SHP77 treated with DMSO at 0.1 percent for 48 hours (cell line): ENCODE measurements around the gene FBXW8.

ENCODE experiments used
- DNase-seq: peaks from one replicate; lab custom pipeline; 2025; lab: John Stamatoyannopoulos, UW

FBXW8 gene

DNA sequence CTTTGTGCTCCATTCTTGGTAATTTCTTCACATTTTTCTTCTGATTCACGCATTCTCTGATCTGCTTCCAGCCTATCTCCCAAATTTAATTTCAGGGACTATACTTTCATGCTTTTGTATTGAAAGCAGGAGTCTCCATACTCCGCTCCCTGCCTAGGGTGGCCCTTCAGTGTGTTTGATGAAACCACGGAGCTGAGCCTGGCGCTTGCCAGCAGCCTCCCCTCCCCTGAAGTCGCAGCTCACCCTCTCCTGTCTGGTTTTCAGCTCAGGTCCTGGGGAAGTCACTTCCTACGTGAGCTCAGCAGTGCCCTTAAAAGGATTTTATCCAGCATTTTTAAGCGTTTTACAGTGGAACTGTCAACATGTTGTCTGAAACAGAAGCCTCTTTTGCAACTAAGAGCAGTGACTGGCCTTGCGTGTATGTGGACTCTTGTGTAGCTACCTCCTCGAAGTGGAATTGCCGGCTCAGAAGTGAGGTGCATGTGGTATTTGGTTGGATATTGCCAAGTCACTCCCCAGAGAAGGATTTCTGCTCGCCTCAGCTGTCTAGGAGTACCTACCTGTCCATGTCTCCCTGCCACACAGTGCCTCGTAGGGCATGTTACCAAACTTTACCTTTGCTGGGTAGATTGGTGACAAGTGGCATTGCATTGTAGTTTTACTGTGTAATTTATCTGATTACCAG, 109.9 kb downstream of the FBXW8 start:
- DNase-seq: no peak

DNA sequence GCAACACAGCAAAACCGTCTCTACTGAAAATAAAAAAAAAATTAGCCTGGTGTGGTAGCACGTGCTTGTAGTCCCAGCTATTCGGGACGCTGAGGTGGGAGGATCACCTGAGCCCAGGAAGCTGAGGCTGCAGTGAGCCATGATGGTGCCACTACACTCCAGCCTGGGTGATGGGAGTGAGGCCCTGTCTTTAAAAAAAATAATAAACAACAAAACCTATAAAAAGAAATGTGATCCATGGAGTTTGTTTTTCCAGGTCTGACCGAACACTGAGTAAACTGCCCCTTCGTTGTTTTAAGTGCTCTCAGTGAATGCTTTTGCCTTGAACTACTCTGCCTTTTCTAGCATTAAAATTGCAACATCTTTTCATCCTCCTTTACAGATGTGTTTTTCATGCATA, 111.7 kb downstream of the FBXW8 start:
- DNase-seq: no peak

DNA sequence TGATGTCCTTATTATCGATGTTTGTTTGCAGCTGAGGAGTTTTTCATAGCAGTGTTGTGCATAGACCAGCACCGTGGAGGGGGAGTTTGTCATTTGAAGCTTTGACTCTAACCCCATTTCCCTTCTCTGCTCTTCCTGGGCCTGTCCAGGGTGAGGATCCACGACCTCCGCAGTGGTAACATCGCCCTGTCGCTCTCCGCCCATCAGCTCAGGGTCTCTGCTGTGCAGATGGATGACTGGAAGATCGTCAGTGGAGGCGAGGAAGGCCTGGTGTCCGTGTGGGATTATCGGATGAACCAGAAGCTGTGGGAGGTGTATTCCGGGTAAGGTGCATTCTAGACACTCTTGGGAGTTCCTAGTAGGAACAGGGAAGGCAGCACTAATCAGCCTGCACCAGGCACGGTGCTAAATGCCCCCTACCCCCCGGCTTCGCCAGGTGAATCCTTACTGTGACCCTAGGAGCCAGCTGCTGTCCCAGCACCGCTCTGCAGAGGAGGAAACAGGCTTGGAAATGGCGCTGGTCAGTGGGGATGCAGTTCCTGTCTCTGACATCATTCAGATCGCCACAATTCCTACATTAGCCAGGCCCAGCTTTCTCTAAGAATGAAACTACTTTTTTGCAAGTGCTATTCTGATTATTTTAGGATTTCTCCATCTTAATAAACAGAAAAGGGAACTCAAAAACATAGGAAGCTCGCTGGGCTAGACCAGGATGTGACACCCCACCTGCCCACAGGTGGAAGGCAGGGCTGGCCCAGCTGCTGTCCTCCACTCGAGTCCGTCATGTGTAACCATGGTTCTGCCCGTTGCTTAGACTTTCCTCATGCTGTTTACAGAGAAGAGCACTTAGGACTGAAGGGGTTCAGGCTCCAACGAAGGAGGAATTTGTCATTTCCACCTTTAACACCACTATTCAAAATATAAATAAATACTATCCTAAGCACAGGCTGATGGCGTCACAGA, 113.5 kb downstream of the FBXW8 start:
- no peak for DNase-seq

DNA sequence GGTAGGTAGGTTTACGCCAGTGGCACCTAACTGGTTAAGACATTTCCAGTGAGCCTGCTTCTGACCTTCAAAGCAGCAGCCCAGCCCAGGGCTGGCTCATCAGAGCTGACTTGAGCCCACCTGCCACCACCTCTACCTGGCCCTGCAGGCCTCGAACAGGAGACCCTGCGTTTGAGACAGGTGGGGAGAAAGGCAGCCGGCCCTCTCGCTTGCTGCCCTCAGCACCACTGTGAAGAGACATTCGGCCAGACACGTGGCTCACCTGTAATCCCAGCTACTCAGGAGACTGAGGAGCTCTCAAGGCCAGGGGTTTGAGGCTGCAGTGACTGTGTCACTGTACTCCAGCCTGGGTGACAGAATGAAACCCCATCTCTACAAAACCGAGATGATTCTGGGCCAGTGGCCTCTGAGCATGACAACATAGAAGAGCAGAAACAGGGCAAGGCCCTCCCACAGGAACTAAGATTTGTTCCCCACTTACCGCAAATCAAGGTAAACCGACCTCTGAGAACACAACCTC, 114.3 kb downstream of the FBXW8 start:
- no peak for DNase-seq

DNA sequence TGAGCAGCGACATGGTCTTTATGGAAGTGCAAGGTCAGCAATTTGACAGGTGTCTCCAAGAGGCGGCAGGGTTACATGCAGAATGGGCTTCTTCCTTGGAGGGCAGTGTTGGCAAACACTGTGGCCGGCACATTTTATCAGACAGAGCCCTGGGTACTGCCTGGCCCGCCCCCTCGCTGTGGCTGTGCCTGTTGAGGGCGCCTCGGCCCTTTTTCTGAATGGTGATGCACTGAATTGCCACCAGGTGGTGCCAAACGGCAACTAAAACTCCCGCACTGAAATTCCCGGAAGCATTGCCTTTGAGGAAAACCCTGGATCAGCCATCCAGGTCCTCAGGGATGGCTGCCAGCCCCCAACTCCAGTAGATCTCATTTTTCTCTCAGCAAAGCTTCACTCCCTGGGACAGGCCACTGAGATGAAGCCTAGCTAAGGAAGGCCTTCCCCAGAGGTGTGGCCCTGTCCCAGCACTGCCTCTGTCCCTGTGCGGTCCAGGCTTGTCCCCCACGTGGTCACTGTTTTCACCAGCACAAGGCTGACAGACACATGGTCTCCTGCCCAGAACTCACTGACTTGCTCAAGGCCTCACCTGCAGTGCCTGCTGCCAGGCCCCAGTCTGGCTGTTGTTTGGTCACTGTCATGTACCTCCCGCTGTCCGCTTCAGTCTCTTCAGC, 114.9 kb downstream of the FBXW8 start:
- DNase-seq: peak; percentile 71

DNA sequence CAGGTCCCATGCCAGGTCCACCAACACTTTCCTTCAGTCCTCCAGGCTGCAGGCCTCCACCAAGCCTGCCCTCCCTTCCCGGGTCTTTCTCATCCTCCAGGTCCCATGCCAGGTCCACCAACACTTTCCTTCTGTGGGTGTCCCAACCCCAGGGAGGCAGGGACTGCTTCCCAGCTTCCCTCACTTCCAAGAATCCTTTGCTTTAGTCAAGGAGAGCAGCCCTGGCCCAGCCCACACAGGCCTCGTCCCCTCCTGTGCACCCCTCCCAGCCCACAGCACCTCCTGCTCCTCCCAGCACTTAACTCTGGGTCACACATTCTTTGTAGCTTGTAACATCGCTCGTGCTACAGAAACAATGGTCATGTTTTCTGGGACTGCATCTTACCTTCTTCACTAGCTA, 115.6 kb downstream of the FBXW8 start:
- DNase-seq: no peak

DNA sequence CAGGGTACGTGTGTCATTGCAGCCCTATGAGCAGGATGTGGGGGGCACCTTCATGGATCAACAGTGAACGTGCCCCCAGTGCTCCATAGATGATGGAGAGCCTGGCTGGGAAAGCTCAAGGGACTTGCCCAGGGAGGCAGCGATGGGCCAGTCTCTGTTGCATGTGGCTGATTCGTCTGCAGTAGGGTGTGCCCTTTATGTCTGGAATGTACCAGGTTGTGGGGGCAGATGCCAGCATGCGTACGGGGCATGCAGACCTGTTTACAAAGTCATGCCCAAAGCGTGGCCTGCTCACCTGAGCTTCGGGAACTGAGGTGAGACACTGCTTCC, 116.1 kb downstream of the FBXW8 start:
- DNase-seq: no peak

DNA sequence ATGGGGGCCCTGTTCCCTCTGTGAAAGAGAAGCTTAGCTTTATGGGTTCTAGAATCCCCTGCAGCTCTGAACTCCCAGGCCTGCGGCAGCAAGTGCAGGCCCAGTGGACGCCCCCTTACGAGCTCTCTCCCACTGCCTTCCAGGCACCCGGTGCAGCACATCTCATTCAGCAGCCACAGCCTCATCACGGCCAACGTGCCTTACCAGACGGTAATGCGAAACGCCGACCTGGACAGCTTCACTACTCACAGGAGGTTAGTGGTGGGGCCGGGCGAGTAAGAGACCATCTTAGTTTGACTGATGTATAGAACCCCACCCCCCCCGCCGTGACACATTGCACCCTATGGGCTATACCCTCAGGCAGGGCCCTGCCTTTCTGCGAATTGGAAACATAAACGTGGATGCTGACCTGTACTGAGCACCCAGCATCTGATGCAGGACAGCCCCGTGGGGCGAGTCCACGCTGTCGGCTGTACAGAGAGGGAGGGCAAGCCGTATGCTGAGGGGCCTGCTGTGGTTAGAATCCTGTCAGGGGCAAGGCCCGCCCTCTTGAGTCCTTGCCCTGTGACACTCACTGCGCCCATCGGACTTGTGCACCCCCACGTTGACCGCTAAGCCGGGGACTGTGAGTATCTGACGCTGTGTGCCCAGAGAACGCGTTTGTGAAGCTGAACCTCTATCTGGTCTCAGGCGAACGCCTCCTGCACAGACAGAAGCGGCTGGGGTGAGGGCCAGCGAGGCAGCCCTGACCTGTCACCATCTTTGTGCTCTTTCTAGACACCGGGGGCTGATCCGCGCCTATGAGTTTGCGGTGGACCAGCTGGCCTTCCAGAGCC, 116.7 kb downstream of the FBXW8 start:
- no peak for DNase-seq

DNA sequence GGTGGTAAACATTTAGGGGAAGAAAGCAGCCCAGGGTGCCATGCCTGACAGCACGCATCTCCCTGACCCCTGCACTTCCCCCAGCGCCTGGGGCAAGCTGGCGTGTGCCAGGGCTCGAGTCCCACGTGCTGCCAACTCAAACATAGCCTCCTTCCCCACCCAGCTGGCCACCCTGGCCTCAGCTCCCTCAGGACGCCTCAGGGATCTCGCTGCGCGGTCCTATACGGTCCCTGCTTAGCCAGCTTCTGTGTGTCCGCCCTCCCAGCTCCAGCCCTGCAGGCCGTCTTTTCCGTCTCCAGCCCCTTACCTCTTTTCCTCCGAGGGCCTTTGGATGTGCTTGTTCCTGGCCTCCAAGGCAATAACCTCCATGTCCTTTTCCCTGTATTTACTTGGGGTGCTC, 117.5 kb downstream of the FBXW8 start:
- DNase-seq: no peak

DNA sequence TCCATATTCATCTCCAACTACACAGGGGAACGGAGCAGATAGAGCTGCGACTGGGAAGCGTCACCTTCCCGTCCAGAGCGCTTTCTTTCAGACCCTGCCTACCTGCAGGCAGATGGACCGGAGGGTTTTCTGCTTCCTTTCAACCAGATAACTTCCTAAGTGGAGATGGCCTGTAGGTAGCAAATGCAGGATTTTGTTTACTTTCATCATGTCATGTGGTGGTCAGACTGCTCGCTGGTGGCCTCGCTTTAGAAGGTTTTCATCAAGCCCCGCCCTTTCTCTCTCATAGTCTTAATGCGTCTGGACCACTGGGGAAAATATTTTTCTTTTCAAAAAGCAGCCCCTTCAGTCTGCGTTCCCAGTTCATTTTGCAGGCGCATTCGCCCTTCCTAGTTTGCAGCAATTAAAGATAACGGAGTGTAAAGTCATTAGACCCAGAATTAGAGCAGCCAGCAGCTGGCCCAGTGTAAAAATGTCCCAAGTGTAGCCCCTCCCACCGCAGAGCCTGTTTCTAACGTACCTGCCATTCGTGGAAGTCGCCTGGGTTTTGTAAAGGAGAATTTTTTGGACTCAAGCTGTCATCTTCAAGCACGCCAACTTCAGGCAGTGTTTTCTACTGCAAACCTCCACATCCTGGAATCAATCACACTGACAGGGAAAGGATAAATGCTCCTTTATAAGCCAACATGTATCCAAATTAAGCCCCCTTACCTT, 119.6 kb downstream of the FBXW8 start:
- DNase-seq: no peak

DNA sequence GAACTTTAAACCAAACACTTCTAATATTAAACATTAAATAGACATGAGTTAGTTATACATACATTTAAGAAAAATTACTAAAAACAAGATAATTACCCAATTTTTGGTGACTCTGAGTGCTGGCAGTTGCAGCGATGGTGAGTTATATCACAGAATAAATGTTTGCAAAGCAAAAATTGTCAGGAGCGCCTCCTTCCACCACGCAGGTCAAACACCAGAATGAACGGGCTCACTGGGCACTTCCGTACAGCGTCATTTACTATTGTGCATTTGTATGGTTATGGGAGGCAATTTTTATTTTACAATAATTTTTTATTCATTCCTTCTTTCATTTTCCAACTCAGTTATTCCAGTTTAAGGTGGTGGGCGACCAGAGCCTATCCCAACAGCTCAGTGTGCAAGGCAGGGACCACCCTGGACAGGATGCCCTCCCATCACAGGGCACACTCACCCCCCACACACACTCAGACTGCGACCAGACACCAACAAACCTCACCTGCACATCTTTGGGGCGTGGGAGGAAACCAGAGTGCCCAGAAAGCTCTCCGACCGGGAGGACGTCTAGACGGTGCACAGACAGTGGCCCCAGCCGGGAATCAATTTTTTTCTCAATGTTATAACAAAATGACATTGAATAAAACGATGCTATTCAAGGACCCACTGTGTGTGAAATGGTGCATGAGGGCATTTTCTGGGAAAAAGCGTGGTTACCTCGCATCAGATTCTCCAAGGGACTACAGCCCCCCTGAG, 121.3 kb downstream of the FBXW8 start:
- no peak for DNase-seq

DNA sequence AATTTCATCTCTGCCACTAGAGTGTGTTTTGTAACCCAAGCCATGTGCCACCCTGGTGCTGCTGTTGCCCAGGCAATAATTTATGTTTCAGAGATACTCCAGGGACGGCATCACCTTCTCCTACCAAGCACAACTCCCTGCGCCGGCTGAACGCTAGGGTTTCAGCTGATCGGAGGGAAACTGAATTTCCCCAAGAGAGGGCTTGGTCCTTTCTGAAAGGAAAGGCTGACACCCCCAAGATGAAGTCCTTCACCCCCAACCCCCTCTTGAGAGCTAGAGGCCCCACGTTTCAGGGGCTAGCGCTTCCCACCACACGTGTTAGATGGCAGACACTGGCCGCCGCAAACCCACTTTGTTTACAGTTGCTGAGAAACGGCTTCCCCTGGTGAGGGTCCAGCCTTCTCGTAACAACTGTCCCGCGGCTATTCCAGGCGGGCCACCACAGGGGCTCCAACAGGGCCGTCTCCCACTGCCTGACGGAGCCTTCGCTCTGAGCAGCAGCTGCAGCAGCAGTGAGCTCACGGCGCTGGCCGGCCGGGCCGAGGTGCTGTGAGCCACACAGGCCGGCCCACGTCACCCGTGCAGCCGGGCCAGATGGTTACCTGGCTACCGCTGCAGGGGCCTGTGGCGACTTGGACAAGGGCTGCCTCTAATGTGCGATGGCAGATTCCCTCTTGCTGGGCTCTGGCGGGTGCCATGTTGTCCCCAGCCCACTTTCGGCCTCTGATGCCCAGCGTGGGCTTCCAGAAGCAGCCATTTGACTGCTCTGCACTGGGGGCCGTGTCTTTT, 122.0 kb downstream of the FBXW8 start:
- no peak for DNase-seq

DNA sequence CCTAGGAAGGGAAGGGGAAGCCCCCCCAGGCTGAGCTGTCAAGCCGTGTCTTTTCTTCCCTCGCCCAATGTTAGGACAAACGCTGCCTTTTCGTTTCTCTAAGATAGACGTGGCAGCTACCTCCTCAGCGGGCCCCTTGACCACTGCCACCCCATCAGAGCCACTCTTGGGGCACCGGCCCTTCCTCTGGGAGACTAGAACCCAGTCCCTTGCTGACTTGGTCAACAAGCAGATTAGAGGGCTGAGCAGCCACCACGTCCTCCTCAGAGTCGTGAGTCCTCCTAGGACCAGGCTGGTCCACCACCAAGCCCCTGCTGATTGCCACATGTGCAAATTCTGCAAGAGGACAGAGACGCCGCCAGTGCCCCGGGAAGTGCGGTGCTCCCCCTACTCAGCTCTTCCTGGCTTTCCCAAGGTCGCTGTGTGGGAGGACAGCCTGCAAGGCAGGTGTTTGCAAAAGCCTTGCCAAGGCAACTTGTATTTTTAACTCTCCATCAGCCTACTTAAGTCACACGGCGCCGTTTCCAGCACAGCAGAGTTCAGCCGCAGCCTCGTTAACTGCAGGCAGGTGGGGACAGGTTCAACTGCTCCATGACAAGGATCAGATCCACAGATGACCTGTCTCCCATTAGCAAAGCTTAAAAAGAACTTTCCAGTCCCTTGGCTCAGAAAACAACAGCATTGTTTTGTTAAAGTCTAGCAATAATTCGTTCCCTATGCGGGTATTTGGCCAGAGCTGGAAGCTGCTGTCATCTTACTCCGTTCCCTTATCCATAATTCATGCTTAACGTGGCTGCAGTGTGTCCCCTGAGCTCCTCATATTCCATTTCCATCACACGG, 122.9 kb downstream of the FBXW8 start:
- no peak for DNase-seq

DNA sequence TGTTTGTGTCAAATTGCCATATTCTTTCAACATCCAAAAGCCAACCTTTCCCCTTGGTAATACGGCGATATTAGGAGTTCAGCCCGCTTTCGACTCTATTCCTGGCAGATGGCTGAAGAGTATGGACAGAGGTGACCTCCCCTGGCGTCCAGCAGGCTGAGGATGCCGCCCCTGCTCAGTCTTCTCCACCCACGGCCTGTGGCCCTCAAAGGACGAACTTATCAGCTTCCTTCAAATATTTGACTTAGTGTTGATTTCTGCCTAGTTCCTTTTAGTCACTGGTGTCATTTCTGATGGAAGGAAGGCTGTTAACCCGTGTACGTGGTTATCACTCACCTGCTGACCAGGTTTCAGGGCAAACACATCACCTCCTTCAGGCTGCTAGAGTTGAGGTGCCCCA, 123.5 kb downstream of the FBXW8 start:
- DNase-seq: no peak

DNA sequence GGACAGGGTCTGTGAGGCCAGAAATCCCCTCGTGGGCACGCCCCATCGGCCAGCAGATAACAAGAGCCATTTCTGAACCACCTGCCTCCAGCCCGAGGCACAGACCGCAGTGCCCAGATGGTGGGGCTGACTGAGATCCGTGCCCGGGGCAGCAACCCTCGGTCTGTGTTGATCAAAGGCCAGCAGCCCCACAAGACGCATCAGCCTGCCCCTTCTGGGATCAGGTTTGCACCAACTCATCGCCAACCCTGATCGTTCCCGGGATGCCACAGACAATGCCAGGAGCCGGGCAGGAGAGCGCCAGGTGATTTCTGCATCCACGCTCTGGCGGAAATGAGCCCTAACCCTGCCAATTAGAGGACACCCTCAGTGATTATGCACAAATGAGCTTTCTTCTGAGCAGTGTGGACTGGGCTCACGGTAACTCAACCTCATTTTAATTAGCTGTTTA, 124.0 kb downstream of the FBXW8 start:
- DNase-seq: no peak

DNA sequence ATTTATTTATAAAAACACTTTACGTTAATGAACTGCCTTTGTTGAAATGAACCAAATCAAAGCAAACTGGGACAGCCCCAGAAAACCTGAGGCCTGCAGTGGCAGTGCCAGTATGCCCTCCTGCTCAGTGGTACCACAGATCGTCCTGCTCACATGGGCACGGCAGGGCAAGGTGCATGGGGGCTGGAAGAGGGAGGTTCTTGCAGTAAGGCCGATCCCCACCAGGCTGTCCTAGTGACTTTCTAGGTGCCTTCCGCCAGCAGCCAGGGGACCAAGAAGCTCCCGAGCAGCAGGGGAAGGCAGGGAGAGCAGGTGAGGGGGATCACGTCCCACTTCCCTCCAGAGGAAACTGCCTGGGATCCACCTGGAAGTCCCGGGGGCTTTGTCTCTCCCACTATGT, 124.5 kb downstream of the FBXW8 start:
- DNase-seq: no peak

DNA sequence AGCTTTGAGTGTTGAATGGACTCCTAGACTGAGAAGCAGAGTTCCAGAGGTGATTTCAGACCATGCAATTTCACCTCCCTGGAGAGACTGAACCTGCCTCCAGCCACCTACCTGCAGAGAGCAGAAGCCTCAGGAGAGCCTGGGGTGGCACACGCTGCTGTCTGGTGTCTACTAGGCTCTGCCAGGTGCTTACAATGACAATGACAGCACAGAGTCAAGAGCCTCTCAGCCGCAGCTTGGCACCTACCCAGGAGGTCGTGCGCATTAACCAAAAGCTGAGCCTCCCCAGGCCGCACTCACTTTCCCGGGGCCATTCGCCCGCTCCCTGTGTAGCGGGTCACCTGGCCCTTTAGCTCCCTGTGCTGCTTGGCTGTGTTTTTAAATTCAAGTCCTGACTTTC, 125.3 kb downstream of the FBXW8 start:
- peak; percentile 88 for DNase-seq

DNA sequence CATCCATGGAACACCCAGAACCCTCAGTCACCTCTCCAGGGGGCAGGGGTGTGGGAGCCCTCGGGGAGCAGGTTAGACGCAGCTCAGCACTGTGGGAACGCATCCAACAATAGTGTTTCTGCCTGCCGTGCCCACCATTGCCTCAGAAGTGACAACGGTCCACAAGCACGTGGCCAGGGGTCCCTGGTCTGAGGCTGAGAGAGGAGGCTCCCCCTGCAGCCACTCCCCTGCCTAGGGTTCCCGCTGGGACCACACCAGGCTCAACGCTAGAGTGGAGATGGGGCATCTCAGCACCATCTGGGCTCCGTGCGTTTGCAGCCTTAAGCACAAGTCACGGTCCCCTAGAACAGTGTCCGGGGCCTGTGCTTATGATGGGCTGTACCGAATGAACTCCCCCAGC, 125.8 kb downstream of the FBXW8 start:
- no peak for DNase-seq
